Caco-2 (cell line): ENCODE results near the gene RNF208. TPM values are rescaled to one million over a fixed set of nuclear protein-coding genes. Genes with fewer than 3 reads are reported as not detected.

ENCODE experiments used
- BruUV-seq: library from RNA; stranded (reverse); fragments of 400-500 nt; replicated peaks from 2 replicates; lab custom pipeline; 2021; lab: Mats Ljungman, UMichigan
- CTCF ChIA-PET: fragments of 300-600 bp; sonication (Branson Sonifier 250); formaldehyde crosslinking; loops from one replicate; lab custom pipeline; 2022; ENCODE audit warnings: antibody characterized with exemption; lab: Charles Lee
- POLR2A ChIA-PET: fragments of 300-600 bp; sonication (Branson Sonifier 250); formaldehyde crosslinking; loops from one replicate; lab custom pipeline; 2022; ENCODE audit warnings: antibody characterized with exemption; lab: Charles Lee
- DNase-seq, 2 experiments: peaks; one replicate each; pipeline versions ENCODE4 v3.0.0 to v3.0.0-alpha.2; 2020 to 2022
- H3K27me3 ChIP-seq: replicated peaks from 2 replicates; pipeline ENCODE4 v1.6.0; 2011; ENCODE audit warnings: low read length; ENCODE audit not compliant: control insufficient read depth, insufficient read depth
- H3K36me3 ChIP-seq: 2 replicates; pipeline ENCODE4 v1.5.1; 2011; ENCODE audit warnings: low read length; ENCODE audit not compliant: control insufficient read depth, insufficient read depth
- H3K4me1 ChIP-seq: fragments of 250-450 bp; sonication (Bioruptor Pico); 2 replicates; pipeline ENCODE4 v1.5.1; 2020; ENCODE audit warnings: mild to moderate bottlenecking
- H3K4me3 ChIP-seq: 2 replicates; pipeline ENCODE4 v1.5.1; 2011; ENCODE audit warnings: low read depth, mild to moderate bottlenecking, control low read depth, low read length
- H3K9me3 ChIP-seq: fragments of 250-450 bp; sonication (Bioruptor Pico); 2 replicates; pipeline ENCODE4 v1.5.1; 2020; ENCODE audit warnings: mild to moderate bottlenecking, moderate library complexity
- H3K27ac Mint-ChIP-seq: one replicate; pipeline ENCODE4 v1.8.0; 2022; ENCODE audit warnings: mixed read lengths; ENCODE audit not compliant: unreplicated experiment
- H3K27me3 Mint-ChIP-seq: one replicate; pipeline ENCODE4 v1.8.0; 2022; ENCODE audit warnings: mixed read lengths; ENCODE audit not compliant: insufficient read depth, unreplicated experiment
- H3K36me3 Mint-ChIP-seq: one replicate; pipeline ENCODE4 v1.8.0; 2022; ENCODE audit warnings: mild to moderate bottlenecking, mixed read lengths; ENCODE audit not compliant: insufficient read depth, unreplicated experiment
- H3K4me1 Mint-ChIP-seq: one replicate; pipeline ENCODE4 v1.8.0; 2022; ENCODE audit warnings: low read depth, mixed read lengths; ENCODE audit not compliant: unreplicated experiment
- H3K4me3 Mint-ChIP-seq: one replicate; pipeline ENCODE4 v1.8.0; 2022; ENCODE audit warnings: mild to moderate bottlenecking, moderate library complexity, mixed read lengths; ENCODE audit not compliant: unreplicated experiment
- H3K9me3 Mint-ChIP-seq: one replicate; pipeline ENCODE4 v1.8.0; 2022; ENCODE audit warnings: mixed read lengths; ENCODE audit not compliant: unreplicated experiment
- intact Hi-C: fragments of 100-400 bp; cut with micrococcal nuclease; formaldehyde crosslinking; loops from one replicate; pipeline ENCODE4 v1.10.0; 2022; ENCODE audit not compliant: unreplicated experiment
- total RNA-seq: library from RNA; stranded (reverse); gene quantifications from 2 replicates; pipeline ENCODE4 v1.2.3, GENCODE V29; 2022
- TF ChIP-seq, protein P1 (sequence below), 2 experiments: fragments of 200-600 bp in 1 of 2; IDR thresholded peaks; 1 replicate in 1 of 2; 2 replicates in 1 of 2; pipeline versions ENCODE4 v1.5.1 to v1.8.0; 2011 to 2022; ENCODE audit warnings: antibody characterized with exemption in 1 of 2, control low read depth in 1 of 2, inconsistent platforms in 1 of 2, low read depth in 1 of 2, low read length in 1 of 2, mild to moderate bottlenecking in 1 of 2, moderate library complexity in 1 of 2; ENCODE audit not compliant: insufficient read depth in 1 of 2, severe bottlenecking in 1 of 2, unreplicated experiment in 1 of 2

The RNF208 gene
- total RNA-seq, 1 experiment from 2014 or later, result 6.5 TPM

DNA sequence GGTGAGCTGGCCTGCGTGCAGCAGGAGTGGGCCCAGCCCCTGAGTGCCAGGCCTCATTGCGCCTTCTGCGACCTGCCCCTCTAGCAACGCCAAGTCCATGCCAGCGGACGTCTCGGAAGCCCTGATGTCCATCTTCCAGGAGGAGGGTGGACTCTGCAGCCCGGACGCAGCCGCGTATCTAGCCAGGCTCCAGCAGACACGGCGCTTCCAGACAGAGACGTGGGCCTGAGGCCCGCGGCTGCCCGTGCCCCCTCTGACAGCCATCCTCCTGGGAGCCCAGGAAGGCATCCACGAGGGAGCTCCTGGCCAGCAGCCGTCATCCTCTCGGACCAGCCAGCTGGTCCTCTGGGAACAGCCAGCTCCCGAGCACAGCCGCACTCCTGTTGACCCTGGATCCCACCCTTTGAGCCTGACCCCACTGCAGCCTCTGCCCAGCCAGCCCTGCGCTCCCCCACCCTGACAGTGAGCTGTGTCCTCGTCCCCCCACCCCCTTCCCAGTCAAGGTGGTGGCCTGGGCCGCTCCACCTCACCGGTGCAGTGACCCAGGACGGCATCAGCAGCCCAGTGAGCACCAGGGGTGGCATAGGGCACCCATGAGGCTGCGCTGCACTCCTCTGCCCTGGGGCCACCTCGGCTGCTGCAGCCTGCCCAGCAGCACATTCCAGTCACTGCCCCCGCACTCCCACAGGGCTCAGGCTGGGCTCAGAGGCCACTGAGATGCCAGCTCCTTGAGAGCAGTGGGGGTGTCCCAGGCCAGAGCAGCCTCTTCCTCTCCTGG is 5.7 kb downstream of the RNF208 start:
- H3K27ac Mint-ChIP-seq, result no peak overlapping the region
- H3K36me3 ChIP-seq, result no peaks in the 10 kb centered on the region
- peaks cover 6% of the 10 kb centered on the region for H3K4me1 Mint-ChIP-seq
- H3K27me3 Mint-ChIP-seq, result no peaks in the 10 kb centered on the region
- no peak overlapping the region for H3K4me3 Mint-ChIP-seq
- no peak overlapping the region; the same call in 1 of the 2 replicates for H3K4me3 ChIP-seq
- BruUV-seq, result no TSS peak
- no peak for DNase-seq
- intact Hi-C loops, result no loop called here
- H3K9me3 ChIP-seq, result no peaks in the 10 kb centered on the region
- POLR2A ChIA-PET, result interaction anchor here (0.5 to 0.8 kb wide), 4 partner anchors 15 to 65 kb away, joined by 3 to 6 read pairs (median 3); partner anchors contain the start of gene TUBB4B
- TF ChIP-seq, protein P1, sequence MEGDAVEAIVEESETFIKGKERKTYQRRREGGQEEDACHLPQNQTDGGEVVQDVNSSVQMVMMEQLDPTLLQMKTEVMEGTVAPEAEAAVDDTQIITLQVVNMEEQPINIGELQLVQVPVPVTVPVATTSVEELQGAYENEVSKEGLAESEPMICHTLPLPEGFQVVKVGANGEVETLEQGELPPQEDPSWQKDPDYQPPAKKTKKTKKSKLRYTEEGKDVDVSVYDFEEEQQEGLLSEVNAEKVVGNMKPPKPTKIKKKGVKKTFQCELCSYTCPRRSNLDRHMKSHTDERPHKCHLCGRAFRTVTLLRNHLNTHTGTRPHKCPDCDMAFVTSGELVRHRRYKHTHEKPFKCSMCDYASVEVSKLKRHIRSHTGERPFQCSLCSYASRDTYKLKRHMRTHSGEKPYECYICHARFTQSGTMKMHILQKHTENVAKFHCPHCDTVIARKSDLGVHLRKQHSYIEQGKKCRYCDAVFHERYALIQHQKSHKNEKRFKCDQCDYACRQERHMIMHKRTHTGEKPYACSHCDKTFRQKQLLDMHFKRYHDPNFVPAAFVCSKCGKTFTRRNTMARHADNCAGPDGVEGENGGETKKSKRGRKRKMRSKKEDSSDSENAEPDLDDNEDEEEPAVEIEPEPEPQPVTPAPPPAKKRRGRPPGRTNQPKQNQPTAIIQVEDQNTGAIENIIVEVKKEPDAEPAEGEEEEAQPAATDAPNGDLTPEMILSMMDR (IDR thresholded peaks at IDR 0.05; ENCODE audit: insufficient read depth in 1 of 2, low read depth in 1 of 2, low read length in 1 of 2, severe bottlenecking in 1 of 2, unreplicated experiment in 1 of 2), result no peak
- peaks cover 27% of the 10 kb centered on the region for H3K36me3 Mint-ChIP-seq
- H3K4me1 ChIP-seq, result peaks cover 25% of the 10 kb centered on the region
- CTCF ChIA-PET, result interaction anchor here (1.0 kb wide), 1 partner anchor 20 kb away, joined by 5 read pairs; no protein-coding TSS in a partner anchor
- H3K9me3 Mint-ChIP-seq, result no peaks in the 10 kb centered on the region
- H3K27me3 ChIP-seq, result no peaks in the 10 kb centered on the region

DNA sequence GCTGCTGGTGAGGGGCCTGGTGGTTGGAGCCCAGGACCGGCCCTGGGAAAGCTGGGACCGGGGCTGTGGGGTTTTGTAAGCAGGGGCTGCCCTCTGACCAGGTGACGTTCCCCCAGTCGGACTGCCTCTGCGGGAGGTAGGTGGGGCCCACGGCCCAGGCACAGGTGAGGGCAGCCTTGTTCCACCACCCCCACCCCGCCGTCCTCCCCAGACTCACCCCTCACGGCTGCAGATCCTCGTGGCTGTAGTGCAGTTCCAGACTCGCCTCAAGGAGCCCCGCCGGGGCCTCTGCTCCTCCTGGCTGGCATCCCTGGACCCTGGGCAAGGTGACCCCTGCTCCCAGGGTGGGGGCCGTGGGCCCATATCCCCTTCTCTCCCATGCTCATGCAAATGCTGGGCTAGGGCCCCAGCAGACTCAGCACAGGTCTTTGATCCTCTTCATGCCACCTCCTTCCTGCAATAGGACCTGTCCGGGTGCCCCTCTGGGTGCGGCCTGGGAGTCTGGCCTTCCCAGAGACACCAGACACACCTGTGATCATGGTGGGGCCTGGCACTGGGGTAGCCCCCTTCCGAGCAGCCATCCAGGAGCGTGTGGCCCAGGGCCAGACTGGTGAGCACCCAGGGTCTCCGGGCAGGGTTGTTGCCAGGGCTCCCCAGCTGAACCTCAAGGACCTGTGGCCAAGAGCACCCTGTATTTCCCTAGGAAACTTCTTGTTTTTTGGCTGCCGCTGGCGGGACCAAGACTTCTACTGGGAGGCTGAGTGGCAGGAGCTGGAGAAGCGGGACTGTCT is 6.6 kb downstream of the RNF208 start:
- Mint-ChIP-seq H3K36me3 (peaks cover 27% of the 10 kb centered on the region), H3K27me3 (no peaks in the 10 kb centered on the region), H3K27ac (no peak overlapping the region), H3K4me1 (peaks cover 6% of the 10 kb centered on the region), H3K9me3 (no peaks in the 10 kb centered on the region), H3K4me3 (no peak overlapping the region)
- intact Hi-C loops, result no loop called here
- Histone ChIP-seq H3K4me3 (no peak overlapping the region), H3K36me3 (no peaks in the 10 kb centered on the region), H3K9me3 (no peaks in the 10 kb centered on the region), H3K27me3 (no peaks in the 10 kb centered on the region), H3K4me1 (peaks cover 25% of the 10 kb centered on the region)
- TF ChIP-seq, protein P1 (IDR thresholded peaks at IDR 0.05; ENCODE audit: insufficient read depth in 1 of 2, low read depth in 1 of 2, low read length in 1 of 2, severe bottlenecking in 1 of 2, unreplicated experiment in 1 of 2), result no peak
- ChIA-PET CTCF (no interaction called here), POLR2A (no interaction called here)
- no peak for DNase-seq
- BruUV-seq, result no TSS peak

DNA sequence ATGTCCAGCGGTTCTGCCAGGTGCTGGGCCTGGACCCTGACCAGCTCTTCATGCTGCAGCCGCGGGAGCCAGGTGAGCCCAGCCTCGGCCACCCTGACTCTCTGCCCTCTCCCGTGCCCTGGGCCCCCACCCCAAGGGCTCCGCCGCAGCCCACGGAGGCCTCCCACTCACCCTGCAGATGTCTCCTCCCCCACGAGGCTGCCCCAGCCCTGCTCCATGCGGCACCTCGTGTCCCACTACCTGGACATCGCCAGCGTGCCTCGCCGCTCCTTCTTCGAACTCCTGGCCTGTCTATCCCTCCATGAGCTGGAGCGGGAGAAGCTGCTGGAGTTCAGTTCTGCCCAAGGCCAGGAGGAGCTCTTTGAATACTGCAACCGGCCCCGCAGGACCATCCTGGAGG is 7.4 kb downstream of the RNF208 start:
- TF ChIP-seq, protein P1 (IDR thresholded peaks at IDR 0.05; ENCODE audit: insufficient read depth in 1 of 2, low read depth in 1 of 2, low read length in 1 of 2, severe bottlenecking in 1 of 2, unreplicated experiment in 1 of 2), result no peak
- ChIA-PET POLR2A (no interaction called here), CTCF (interaction anchor here (1.4 kb wide), 1 partner anchor 13 kb away, joined by 8 read pairs; the partner anchor contains the start of gene RNF224)
- Histone ChIP-seq H3K4me3 (no peak overlapping the region), H3K9me3 (no peaks in the 10 kb centered on the region), H3K4me1 (peaks cover 25% of the 10 kb centered on the region), H3K27me3 (no peaks in the 10 kb centered on the region), H3K36me3 (no peaks in the 10 kb centered on the region)
- intact Hi-C loops, result no loop called here
- H3K9me3 Mint-ChIP-seq, result no peaks in the 10 kb centered on the region
- H3K36me3 Mint-ChIP-seq, result peaks cover 27% of the 10 kb centered on the region
- no peak overlapping the region for H3K27ac Mint-ChIP-seq
- no peak for DNase-seq
- no peaks in the 10 kb centered on the region for H3K27me3 Mint-ChIP-seq
- H3K4me3 Mint-ChIP-seq, result no peak overlapping the region
- no TSS peak for BruUV-seq
- H3K4me1 Mint-ChIP-seq, result peaks cover 6% of the 10 kb centered on the region
